Stimulated activated CD8-positive, alpha-beta memory T cell treated with anti-CD3 and anti-CD28 coated beads, Interleukin-12 subunit alpha, Interleukin-12 subunit beta, amount 100 ng/mL, for 24 hours (primary cell): Measurements from ENCODE around the gene ISX.

Experiments
- DNase-seq: peaks from one replicate; pipeline ENCODE4 v3.0.0-alpha.2; 2020; ENCODE audit errors: extremely low read depth

Gene ISX

DNA sequence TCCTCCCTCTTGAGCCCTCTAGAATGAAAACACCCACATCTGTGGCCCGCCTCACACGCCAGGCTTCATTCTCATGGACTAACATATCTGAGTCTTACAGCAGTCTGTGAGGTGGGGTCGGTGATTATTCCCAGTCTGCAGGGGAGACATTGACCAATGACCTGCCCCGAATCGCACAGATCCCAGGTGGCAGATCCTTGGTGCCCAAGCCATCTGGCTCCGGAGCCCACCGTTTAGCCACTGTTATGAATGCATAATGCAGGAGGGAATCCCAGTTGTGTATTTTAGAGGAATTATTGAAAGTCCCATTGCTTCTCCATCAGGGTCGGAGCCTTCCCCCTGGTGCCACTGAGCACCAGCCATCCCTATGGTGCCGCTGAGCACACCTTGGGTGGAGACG lies 47.4 kb downstream of the ISX start:
- DNase-seq = no peak

DNA sequence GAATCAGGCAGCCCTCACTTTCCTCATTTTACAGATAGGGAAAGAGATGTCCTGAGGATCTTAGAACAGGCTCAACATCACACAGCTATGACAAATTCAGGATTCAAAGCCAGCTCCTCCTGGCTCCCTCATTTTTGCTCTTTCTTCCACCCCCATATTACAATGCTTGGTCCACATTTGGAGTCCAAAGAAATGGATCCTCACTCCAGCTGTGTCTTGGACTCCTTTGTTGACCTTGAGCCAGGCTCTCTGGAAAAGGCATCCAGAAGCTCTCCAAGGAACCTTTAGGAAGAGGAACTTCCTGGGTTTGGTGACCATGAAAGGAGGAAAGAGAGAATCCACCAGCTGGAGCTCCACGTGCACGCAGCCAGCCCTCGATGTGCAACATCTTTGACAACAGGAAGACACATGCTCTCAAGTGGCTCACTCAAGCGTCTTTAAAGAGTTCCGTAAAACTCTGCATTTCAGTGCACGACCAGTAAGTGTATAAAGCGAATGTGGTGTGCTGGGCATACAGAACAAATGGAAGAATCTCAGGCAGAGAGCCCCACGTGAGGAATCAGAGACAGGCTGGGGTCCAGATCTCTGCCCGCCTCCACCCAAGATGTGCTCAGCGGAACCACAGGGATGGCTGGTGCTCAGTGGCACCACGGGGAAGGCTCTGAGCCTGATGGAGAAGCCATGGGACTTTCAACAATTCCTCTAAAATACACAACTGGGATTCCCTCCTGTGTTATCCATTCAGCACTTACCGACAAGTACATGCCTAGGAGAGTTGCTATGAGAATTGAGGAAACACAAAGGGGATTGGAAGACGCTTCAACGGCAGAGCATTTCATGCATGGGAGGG lies 48.4 kb downstream of the ISX start:
- DNase-seq = no peak

DNA sequence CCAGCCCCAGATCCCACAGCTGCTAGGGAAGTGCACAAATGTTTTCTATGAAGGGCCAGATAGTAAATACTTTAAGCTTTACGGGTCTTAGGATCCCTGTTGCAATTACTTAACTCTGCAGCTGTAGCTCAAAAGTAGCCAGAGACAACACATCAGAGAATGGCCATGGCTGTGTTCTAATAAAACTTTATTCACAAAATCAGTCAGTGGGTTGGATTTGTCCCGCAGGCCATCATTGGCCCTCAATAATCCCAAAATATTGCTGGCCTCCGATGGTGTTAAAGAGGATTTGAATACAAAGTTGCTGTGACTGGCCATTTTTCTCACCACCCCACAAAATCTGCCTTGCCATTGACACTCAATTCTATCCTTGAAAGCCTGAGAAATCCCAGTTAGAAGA lies 49.6 kb downstream of the ISX start:
- DNase-seq = no peak

- DNase-seq = no peak
These were observed 50.3 kb downstream of the ISX start for GRCh38 chr22:35116269-35116668.

DNA sequence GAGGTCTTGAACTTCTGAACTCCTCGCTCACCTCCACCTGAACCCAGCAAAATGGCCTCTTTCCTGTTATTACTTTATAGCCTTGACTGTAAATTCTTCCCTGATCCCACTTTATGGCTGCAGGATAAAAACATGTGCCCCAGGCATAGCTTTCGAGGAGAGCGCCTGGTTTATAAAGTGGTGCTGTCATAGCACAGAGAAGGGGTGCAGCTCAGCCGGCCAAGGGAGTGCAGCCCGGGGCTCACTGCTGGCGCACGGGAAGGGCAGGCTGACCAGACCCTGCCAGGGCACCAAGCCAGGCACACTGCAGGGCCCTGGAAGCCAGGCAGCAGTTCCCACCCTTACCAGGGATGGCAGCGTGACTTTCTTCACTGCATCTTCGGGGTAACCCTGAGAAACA lies 50.9 kb downstream of the ISX start:
- no peak for DNase-seq

DNA sequence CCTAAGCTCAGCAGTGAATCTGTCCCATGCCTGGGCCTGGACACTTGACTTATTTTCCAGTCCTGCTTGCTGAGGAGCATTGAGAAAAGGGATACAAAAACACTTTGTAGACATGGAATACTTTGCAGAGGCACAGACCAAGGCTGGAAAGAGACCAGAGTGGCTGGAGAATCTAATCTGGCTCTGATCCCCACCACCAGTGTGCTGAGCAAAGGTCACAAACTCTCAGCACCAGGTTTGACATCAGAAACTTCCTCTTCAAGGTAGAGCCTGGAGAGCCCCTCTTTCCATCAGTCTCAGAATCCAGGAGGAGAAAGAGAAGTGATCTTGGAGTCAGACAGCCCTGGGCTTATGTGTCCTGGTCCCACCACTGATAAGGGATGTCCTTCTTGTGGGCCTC lies 53.5 kb downstream of the ISX start:
- no peak for DNase-seq

- no peak for DNase-seq
These were observed 58.8 kb downstream of the ISX start for GRCh38 chr22:35124691-35125219.

DNA sequence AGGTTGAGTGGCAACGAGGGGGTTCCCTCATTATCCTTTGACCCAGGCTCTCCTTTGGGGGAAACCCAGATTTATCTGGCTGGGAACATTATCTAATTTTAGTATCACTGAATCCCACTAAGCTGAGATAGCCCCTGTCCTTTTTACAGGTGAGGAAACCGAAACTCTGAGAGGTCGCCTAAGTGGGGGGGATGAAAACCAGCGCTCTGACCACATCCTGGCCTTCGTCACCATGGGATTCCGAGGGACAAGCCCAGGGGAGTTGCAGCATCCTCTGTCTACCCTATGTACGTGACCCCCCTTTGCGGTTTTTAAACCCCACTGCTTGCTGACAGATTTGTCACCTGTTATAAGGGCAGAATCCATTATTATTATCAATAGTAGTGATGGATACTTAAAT lies 61.0 kb downstream of the ISX start:
- DNase-seq = no peak

GRCh38 chr22:35128637-35129036 lies 62.7 kb downstream of the ISX start:
- DNase-seq = no peak

- DNase-seq = no peak
These were observed 65.6 kb downstream of the ISX start for GRCh38 chr22:35131525-35132000.

DNA sequence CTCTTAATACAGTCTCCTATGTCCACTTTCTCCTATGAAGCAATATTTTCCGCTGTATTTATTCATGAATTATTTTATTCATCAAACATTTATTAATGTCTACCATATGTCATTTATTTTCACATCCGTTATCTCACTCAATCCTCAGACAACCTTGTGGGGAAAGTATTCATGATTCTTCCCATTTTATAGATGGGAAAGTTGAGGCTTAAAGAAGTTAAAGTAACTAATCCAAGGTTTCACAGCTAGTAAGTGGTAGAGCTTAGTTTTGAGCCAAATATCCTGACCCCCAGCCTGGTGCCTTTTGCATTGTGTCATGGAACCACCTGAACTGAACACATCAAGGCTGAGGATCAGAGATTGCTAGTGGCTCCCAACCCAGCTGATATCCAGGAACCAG lies 66.6 kb downstream of the ISX start:
- DNase-seq = no peak

GRCh38 chr22:35133702-35134380 lies 67.9 kb downstream of the ISX start:
- no peak for DNase-seq

GRCh38 chr22:35134637-35135036 lies 68.7 kb downstream of the ISX start:
- no peak for DNase-seq

DNA sequence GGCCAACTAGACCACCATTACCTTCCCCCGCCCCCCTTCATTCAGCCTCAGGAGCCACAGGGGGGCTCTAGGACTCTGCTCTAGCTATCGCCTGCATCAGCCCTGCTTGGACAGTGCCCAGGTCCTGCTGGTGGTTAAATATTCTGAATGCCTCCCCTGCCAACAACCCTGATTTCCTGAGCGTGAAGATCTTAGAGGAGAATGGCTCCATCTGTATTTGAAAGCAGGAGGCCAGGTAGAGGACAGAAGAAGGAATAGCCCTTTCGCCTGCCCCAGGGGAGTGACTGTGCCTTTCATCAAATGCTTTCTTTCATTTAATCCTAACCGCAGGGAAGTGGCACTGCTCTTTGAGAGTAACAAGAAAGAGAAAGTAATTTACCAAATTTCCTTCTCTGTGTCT lies 69.2 kb downstream of the ISX start:
- DNase-seq = no peak
